Retinal pigment epithelial cell (primary cell): Measurements from ENCODE around the gene NRF1.

Experiments used
- DNase-seq: peaks from one replicate; pipeline ENCODE4 v3.0.0-alpha.2; 2010; ENCODE audit warnings: low read depth
- H3K4me3 ChIP-seq: 2 replicates; pipeline ENCODE4 v1.5.1; 2011; ENCODE audit warnings: mild to moderate bottlenecking, low read length, control low read depth, moderate library complexity
- TF ChIP-seq, protein P1 (sequence below): conservative IDR thresholded peaks from 2 replicates; pipeline ENCODE4 v1.5.1; 2011; ENCODE audit warnings: low read depth, low read length, control low read depth, inconsistent platforms

The NRF1 gene

DNA sequence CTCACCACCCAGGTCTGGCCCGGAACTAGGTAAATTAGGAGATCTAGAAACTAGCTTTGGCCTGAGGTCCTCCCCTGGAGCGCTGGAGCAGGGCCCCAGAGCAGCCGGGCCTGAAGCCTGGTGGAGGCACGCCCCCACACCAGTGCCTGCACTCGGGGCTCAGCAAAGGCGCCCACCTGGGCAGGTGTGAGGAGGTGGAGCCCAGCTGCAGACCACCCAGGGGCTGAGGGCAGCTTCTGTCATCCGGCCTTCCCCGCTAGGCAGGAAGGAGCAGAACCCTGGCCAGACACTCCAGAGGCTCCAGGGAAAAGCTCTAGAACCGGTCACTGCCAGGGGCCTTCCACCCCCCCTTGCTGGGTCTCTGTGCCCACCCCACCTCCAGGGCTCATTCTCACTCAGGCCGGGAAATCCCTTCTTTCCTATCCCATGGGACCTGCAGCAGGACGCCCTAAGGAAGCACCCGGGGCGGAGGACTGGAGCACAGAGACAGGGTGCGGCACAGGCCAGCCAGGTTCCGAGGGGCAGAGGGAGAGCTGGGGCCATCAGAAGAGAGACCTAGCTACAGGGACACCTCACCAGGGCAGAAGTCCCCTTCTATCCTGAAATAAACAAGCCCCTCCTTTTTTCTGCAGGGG, 161.2 kb downstream of the NRF1 start:
- TF ChIP-seq, protein P1, sequence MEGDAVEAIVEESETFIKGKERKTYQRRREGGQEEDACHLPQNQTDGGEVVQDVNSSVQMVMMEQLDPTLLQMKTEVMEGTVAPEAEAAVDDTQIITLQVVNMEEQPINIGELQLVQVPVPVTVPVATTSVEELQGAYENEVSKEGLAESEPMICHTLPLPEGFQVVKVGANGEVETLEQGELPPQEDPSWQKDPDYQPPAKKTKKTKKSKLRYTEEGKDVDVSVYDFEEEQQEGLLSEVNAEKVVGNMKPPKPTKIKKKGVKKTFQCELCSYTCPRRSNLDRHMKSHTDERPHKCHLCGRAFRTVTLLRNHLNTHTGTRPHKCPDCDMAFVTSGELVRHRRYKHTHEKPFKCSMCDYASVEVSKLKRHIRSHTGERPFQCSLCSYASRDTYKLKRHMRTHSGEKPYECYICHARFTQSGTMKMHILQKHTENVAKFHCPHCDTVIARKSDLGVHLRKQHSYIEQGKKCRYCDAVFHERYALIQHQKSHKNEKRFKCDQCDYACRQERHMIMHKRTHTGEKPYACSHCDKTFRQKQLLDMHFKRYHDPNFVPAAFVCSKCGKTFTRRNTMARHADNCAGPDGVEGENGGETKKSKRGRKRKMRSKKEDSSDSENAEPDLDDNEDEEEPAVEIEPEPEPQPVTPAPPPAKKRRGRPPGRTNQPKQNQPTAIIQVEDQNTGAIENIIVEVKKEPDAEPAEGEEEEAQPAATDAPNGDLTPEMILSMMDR: no peak
- no peak for DNase-seq
- H3K4me3 ChIP-seq: no peak overlapping the region

DNA sequence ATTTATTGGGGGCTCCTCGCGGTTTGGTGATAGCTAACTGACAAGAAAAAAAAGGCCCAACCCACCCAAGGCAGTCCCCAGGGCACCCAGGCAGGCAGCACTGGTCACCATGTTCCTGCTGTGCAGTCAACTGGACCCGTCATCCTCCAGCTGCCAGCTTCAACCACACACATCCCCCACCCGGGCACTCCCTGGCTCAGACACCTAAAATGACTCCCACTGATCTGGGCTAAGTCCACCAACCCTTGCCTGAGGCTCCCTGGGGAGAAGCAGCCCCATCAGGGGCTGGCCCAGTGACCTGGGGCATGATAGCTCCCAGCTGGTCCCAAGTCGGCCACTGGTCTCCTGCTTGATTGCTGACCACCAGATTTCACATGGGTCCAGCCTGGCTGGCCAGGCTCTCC, 161.8 kb downstream of the NRF1 start:
- TF ChIP-seq, protein P1: no peak
- DNase-seq: no peak
- no peak overlapping the region for H3K4me3 ChIP-seq

DNA sequence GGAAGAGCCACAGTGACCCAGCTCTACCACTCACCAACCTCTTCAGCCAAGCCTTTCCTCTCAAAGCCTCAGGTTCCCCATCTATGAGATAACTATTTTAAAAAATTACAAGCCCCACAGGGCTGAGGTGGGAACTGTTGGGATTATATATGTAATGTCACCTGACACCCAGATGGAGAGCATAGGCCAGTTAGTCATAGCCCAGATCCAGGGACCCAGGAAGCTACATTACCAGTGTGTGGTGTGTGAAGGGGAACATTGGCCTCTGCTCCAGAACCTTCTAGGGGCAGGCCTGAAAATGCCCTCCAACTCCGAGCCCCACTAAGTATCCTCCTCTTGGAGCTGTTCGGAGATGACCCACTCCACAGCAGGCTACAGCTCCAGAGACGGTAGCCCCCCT, 162.4 kb downstream of the NRF1 start:
- TF ChIP-seq, protein P1: no peak
- no peak overlapping the region for H3K4me3 ChIP-seq
- DNase-seq: peak; percentile 9

DNA sequence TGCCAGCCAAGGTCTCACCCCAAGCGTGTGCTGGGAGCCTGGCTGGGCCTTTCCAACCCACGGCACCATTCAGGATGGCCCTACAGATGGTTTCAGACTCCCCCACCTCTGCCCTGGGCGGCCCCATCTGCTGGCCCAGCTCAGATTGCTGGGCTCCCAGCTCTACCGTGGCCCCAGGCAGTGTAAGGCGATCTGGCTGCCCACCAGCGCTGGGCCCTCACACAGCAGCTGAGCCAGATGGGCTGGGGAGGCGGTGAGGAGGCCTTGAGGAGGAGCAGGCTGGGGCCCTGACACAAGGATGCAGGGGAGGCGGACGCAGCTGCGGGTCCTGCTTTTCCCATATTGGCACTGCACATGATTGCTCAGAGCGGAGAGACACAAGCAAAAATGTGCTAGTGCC, 162.8 kb downstream of the NRF1 start:
- H3K4me3 ChIP-seq: no peak overlapping the region
- no peak for DNase-seq
- TF ChIP-seq, protein P1: no peak

DNA sequence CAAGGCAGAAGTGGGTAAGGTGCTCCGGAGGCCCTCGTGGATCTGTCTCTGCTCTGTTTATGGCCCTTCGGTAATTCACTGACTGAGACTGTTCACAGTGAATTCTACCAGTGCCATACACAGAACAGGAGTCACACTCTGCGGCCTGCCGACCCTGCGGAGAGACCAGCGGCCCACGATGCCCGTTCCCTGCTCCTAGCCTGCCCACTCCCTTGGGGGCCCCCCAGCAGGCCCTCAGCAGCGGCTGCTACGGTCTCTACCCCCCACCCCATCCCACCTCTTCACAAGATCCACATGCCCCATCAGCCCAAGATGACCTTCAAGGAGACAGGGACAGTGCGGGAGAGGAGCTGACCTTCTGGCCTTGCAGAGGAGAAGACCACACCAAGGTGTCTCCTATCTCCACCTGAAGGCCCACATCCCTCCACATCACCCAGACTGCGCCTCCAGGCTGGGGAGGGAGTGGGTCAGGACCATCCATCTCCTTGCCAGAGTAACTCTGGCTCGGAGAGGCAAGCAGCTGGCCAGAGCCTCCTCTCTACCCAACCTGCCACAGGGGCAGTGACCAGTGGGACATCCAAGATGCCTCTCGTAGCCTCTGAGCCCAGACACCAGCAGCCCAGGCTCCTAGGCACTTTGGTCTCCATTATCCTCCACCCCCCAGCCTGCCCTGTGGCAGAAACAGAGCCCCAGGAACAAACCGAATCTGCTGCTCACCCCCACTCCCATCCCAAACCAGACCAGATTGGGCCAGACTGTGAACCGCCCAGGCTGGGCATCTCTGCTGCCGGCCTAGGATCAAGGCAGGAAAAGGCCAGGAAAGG, 163.6 kb downstream of the NRF1 start:
- TF ChIP-seq, protein P1: no peak
- DNase-seq: no peak

DNA sequence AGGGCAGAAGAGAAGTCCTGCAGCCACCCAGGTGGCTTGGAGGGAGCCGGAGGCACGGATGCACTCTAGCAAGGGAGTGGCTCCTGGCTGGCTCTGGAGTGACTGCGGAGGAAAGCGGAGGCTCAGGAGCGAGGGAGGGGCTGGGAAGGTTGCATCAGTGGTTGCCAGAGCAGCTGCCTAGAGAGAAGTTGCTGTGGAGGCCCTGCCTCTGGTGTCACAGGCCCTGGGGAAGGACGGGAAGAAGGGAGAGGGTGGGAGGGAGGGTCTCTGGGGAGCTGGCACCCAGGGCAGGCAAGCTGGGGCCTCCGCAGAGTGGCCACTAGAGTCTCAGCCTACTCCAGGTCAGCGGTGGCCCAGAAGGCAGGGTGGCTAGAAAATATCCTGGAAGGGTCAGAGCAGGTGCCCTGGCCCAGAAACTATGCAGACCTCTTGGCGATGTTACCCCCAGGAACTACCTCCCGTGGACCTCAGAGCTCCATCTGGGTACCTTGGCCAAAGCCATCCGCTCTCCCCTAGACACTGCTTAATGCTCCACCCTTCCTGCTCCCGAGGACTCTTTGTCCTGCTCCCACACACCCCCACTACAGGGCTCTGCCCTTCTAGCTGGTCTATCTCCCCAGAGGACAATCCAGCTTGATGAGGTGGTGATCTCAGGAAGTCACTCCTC, 164.3 kb downstream of the NRF1 start:
- no peak for DNase-seq
- no peak overlapping the region for H3K4me3 ChIP-seq
- TF ChIP-seq, protein P1: no peak

More for the DNA sequence above, 163.6 kb downstream of the NRF1 start:
- H3K4me3 ChIP-seq: no peak overlapping the region
